Activated CD8-positive, alpha-beta memory T cell treated with anti-CD3 and anti-CD28 coated beads for 4 hours (primary cell): ENCODE data around the gene RNF222.

ENCODE experiments used
- DNase-seq, 2 donors: peaks; one replicate each; pipeline ENCODE4 v3.0.0-alpha.2; 2020; ENCODE audit warnings: low read depth in 2 of 2

RNF222 gene

GRCh38 chr17:8345052-8345690 is 52.5 kb downstream of the RNF222 start:
- DNase-seq = no peak

- no peak for DNase-seq
These were observed 56.2 kb downstream of the RNF222 start for GRCh38 chr17:8341456-8341855.
